Measurements from ENCODE around the gene HDAC11. TPM values are rescaled to one million over a fixed set of nuclear protein-coding genes. Genes with fewer than 3 reads are reported as not detected.
A peak's percentile ranks its signal among the peaks of the same experiment; 100 is the strongest.

The HDAC11 gene
- total and polyA plus RNA-seq, 9 of the 15 experiments (the other 6 are each of a cell fraction or from before 2014, with no cell fraction given): 0.60 to 6.0 (median 4.5) TPM

DNA sequence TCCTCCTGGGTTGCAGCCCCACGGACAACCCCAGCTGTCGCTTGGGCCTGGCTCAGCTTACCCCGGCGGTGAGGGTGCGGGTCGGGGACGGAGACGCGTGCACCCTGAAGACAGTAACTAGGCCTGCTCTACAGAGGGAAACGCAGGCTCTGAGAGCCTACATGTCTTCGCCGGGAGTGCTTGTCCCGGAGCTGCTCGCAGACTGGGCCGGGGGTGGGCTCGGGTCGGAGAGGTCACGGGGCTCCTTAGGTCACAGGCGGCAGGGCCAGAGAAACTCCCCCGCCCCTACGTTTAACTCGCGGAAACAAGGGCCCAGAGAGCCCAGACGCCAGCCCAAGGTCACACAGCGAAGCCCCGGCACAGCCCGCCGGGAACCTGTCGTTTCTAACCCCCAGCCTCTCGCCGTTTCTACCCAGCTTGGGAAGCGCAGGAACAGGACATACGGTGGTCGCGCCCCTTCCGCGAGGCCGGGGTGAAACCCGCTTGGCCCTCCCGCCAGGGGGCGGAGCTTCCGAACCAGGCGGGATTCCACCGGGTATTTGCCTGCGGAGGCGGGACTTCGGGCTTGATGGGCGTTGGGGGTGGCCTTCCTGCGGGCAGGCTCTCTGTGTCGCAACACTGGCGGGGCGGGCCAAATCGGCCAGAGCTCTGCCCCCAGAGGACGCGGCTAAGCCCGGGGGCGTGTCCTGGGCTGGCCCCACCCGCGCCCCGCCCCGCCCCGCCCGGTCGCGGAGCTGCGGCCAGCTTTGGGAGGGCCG lies at the start of gene HDAC11 (continued):
- TF ChIP-seq, protein P1, sequence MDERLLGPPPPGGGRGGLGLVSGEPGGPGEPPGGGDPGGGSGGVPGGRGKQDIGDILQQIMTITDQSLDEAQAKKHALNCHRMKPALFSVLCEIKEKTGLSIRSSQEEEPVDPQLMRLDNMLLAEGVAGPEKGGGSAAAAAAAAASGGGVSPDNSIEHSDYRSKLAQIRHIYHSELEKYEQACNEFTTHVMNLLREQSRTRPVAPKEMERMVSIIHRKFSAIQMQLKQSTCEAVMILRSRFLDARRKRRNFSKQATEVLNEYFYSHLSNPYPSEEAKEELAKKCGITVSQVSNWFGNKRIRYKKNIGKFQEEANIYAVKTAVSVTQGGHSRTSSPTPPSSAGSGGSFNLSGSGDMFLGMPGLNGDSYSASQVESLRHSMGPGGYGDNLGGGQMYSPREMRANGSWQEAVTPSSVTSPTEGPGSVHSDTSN (CRISPR knock-in tag; IDR thresholded peaks at IDR 0.05; ENCODE audit: low read depth): peak; percentile 70
- TF ChIP-seq, protein P1 (tag; conservative IDR thresholded peaks at IDR 0.05; ENCODE audit: low read depth): peak; percentile 94
- TF ChIP-seq TRIM24 (IDR thresholded peaks at IDR 0.05): 0 out of 4 replicates have a peak, but pooled peaks of 1 of the 2 experiments have one; percentile 50
- peak; percentile 54; the same call in 1 of the 2 replicates for TF ChIP-seq SMARCE1 (IDR thresholded peaks at IDR 0.05)
- TF ChIP-seq SMARCA5 (IDR thresholded peaks at IDR 0.05): peak; percentile 97
- TF ChIP-seq, protein P2, sequence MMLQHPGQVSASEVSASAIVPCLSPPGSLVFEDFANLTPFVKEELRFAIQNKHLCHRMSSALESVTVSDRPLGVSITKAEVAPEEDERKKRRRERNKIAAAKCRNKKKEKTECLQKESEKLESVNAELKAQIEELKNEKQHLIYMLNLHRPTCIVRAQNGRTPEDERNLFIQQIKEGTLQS (IDR thresholded peaks at IDR 0.05): peak; percentile 62
- TF ChIP-seq, protein P2 (CRISPR knock-in tag; conservative IDR thresholded peaks at IDR 0.05): peak; percentile 53; the same call in 1 of the 2 replicates
- TF ChIP-seq, protein P3, sequence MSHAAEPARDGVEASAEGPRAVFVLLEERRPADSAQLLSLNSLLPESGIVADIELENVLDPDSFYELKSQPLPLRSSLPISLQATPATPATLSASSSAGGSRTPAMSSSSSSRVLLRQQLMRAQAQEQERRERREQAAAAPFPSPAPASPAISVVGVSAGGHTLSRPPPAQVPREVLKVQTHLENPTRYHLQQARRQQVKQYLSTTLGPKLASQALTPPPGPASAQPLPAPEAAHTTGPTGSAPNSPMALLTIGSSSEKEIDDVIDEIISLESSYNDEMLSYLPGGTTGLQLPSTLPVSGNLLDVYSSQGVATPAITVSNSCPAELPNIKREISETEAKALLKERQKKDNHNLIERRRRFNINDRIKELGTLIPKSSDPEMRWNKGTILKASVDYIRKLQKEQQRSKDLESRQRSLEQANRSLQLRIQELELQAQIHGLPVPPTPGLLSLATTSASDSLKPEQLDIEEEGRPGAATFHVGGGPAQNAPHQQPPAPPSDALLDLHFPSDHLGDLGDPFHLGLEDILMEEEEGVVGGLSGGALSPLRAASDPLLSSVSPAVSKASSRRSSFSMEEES (CRISPR knock-in tag; IDR thresholded peaks at IDR 0.05): no peak
- TF ChIP-seq, protein P4, sequence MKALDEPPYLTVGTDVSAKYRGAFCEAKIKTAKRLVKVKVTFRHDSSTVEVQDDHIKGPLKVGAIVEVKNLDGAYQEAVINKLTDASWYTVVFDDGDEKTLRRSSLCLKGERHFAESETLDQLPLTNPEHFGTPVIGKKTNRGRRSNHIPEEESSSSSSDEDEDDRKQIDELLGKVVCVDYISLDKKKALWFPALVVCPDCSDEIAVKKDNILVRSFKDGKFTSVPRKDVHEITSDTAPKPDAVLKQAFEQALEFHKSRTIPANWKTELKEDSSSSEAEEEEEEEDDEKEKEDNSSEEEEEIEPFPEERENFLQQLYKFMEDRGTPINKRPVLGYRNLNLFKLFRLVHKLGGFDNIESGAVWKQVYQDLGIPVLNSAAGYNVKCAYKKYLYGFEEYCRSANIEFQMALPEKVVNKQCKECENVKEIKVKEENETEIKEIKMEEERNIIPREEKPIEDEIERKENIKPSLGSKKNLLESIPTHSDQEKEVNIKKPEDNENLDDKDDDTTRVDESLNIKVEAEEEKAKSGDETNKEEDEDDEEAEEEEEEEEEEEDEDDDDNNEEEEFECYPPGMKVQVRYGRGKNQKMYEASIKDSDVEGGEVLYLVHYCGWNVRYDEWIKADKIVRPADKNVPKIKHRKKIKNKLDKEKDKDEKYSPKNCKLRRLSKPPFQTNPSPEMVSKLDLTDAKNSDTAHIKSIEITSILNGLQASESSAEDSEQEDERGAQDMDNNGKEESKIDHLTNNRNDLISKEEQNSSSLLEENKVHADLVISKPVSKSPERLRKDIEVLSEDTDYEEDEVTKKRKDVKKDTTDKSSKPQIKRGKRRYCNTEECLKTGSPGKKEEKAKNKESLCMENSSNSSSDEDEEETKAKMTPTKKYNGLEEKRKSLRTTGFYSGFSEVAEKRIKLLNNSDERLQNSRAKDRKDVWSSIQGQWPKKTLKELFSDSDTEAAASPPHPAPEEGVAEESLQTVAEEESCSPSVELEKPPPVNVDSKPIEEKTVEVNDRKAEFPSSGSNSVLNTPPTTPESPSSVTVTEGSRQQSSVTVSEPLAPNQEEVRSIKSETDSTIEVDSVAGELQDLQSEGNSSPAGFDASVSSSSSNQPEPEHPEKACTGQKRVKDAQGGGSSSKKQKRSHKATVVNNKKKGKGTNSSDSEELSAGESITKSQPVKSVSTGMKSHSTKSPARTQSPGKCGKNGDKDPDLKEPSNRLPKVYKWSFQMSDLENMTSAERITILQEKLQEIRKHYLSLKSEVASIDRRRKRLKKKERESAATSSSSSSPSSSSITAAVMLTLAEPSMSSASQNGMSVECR (CRISPR knock-in tag; IDR thresholded peaks at IDR 0.05): peak; percentile 54; the same call in 1 of the 2 replicates
- TF ChIP-seq, protein P5, sequence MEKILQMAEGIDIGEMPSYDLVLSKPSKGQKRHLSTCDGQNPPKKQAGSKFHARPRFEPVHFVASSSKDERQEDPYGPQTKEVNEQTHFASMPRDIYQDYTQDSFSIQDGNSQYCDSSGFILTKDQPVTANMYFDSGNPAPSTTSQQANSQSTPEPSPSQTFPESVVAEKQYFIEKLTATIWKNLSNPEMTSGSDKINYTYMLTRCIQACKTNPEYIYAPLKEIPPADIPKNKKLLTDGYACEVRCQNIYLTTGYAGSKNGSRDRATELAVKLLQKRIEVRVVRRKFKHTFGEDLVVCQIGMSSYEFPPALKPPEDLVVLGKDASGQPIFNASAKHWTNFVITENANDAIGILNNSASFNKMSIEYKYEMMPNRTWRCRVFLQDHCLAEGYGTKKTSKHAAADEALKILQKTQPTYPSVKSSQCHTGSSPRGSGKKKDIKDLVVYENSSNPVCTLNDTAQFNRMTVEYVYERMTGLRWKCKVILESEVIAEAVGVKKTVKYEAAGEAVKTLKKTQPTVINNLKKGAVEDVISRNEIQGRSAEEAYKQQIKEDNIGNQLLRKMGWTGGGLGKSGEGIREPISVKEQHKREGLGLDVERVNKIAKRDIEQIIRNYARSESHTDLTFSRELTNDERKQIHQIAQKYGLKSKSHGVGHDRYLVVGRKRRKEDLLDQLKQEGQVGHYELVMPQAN (IDR thresholded peaks at IDR 0.05; ENCODE audit: borderline replicate concordance): peak; percentile 20; the same call in 1 of the 2 replicates
- TF ChIP-seq, protein P6, sequence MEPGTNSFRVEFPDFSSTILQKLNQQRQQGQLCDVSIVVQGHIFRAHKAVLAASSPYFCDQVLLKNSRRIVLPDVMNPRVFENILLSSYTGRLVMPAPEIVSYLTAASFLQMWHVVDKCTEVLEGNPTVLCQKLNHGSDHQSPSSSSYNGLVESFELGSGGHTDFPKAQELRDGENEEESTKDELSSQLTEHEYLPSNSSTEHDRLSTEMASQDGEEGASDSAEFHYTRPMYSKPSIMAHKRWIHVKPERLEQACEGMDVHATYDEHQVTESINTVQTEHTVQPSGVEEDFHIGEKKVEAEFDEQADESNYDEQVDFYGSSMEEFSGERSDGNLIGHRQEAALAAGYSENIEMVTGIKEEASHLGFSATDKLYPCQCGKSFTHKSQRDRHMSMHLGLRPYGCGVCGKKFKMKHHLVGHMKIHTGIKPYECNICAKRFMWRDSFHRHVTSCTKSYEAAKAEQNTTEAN (CRISPR knock-in tag; IDR thresholded peaks at IDR 0.05): 0 out of 2 replicates have a peak, but pooled peaks have one; percentile 7
- no peak for TF ChIP-seq CSDE1 (IDR thresholded peaks at IDR 0.05)
- peak; percentile 96 for TF ChIP-seq ZFP36 (IDR thresholded peaks at IDR 0.05; ENCODE audit: low read depth, low read length, partially characterized antibody)

Measured in K562 (cell line).